Lower lobe of right lung (tissue), 2 donors: ENCODE data around the gene CCDC24. TPM values are rescaled to one million over a fixed set of nuclear protein-coding genes. Genes with fewer than 3 reads are reported as not detected.

Experiments used
- ATAC-seq, 2 donors: fragments of 200-7000 bp; cut with Tn5 transposase; one replicate each; pipeline ENCODE4 v1.9.1; 2020 to 2022; ENCODE audit warnings: mild to moderate bottlenecking in 2 of 2, moderate library complexity in 2 of 2
- DNase-seq: peaks from one replicate; pipeline ENCODE4 v3.0.0-alpha.2; 2020
- H3K27ac ChIP-seq: fragments of 200-600 bp; one replicate; pipeline ENCODE4 v1.8.0; 2022
- H3K27me3 ChIP-seq: fragments of 200-600 bp; one replicate; pipeline ENCODE4 v1.8.0; 2022; ENCODE audit warnings: low read depth
- H3K36me3 ChIP-seq: fragments of 200-600 bp; one replicate; pipeline ENCODE4 v1.8.0; 2022; ENCODE audit warnings: mild to moderate bottlenecking
- H3K4me1 ChIP-seq: fragments of 200-600 bp; one replicate; pipeline ENCODE4 v1.8.0; 2022
- H3K4me3 ChIP-seq: fragments of 200-600 bp; one replicate; pipeline ENCODE4 v1.8.0; 2022; ENCODE audit warnings: mild to moderate bottlenecking
- H3K9me3 ChIP-seq: fragments of 200-600 bp; one replicate; pipeline ENCODE4 v1.8.0; 2022
- intact Hi-C: fragments of 100-400 bp; cut with DNase I; formaldehyde crosslinking; loops from one replicate; pipeline ENCODE4 v1.11.0; 2022
- total RNA-seq: library from RNA; stranded (reverse); fragmentation: NEBNext Ultra II Directional; extraction: Animal tissue kit (Norgen Biotek cat#: 25700); gene quantifications from one replicate; pipeline ENCODE4 v1.2.1, GENCODE V29; 2021
- TF ChIP-seq, protein P1 (sequence below): fragments of 200-600 bp; IDR thresholded peaks from one replicate; pipeline ENCODE4 v1.8.0; 2022; ENCODE audit warnings: antibody characterized with exemption, mild to moderate bottlenecking
- donor health status: DM: no; HTN: yes; CAD: no; lungs with severe emphysema.

The CCDC24 gene
- total RNA-seq, 1 donor from 2014 or later = 10.7 TPM

DNA sequence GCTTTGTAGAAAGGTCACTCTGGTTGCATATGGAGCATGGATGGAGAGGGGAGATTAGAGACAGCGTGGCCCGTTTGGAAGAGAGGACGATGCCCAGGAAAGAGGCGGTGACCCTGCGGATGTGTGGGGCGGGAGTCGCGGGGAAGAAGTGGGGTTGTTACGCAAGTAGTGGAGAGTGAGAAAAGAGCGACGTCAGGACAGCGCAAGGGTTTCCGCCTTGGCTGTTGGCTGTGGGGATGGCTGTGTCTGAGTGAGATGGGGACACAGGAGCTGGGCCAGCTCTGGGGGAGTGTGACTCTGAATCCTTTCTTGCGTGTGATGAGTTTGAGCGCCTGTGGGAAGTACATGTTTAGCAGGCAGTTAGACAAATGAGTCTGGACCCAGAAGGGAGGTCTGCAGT, 8.6 kb upstream of the CCDC24 start:
- ATAC-seq = no peak
- Histone ChIP-seq H3K27ac (no peak overlapping the region), H3K4me1 (peaks cover 19% of the 10 kb centered on the region), H3K4me3 (no peak overlapping the region), H3K36me3 (peaks cover 15% of the 10 kb centered on the region), H3K9me3 (no peaks in the 10 kb centered on the region), H3K27me3 (no peaks in the 10 kb centered on the region)
- no peak for DNase-seq
- TF ChIP-seq, protein P1, sequence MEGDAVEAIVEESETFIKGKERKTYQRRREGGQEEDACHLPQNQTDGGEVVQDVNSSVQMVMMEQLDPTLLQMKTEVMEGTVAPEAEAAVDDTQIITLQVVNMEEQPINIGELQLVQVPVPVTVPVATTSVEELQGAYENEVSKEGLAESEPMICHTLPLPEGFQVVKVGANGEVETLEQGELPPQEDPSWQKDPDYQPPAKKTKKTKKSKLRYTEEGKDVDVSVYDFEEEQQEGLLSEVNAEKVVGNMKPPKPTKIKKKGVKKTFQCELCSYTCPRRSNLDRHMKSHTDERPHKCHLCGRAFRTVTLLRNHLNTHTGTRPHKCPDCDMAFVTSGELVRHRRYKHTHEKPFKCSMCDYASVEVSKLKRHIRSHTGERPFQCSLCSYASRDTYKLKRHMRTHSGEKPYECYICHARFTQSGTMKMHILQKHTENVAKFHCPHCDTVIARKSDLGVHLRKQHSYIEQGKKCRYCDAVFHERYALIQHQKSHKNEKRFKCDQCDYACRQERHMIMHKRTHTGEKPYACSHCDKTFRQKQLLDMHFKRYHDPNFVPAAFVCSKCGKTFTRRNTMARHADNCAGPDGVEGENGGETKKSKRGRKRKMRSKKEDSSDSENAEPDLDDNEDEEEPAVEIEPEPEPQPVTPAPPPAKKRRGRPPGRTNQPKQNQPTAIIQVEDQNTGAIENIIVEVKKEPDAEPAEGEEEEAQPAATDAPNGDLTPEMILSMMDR = no peak
- intact Hi-C loops = no loop called here

DNA sequence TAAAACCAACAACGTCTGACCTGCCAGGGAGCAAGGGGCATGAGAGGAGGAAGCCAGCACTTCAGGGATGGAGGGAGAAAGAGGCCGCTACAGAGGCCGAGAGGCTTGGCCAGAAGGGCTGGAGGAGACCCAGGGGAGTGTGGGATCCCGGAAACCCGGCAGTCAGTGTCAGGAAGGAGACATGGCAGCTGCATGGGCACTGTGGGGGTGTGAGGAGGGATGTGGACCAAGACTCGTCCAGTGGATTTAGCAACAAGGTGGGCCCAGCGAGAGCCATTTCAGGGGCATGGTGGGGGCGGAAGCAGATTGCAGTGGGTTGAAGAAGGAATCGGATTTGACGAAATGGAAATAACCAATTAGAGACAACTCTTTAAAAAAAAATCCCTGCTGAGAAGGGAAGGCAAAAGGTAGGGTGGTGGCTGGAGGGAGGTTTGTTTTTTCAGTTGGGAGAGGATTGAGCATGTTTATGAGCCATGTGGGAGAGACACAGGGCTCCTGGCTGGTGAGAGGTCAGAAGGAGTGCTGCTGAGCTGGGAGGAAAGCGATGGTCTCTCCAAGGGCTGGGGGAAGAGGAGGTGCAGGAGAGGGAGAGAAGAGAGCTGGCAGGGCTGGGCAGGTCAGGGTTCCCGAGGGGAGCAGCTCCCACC, 8.0 kb upstream of the CCDC24 start:
- Histone ChIP-seq H3K4me3 (no peak overlapping the region), H3K27me3 (no peaks in the 10 kb centered on the region), H3K36me3 (peaks cover 9% of the 10 kb centered on the region), H3K27ac (no peak overlapping the region), H3K9me3 (no peaks in the 10 kb centered on the region), H3K4me1 (peaks cover 13% of the 10 kb centered on the region)
- TF ChIP-seq, protein P1 = no peak
- intact Hi-C loops = no loop called here
- ATAC-seq (no peak), DNase-seq (no peak)

DNA sequence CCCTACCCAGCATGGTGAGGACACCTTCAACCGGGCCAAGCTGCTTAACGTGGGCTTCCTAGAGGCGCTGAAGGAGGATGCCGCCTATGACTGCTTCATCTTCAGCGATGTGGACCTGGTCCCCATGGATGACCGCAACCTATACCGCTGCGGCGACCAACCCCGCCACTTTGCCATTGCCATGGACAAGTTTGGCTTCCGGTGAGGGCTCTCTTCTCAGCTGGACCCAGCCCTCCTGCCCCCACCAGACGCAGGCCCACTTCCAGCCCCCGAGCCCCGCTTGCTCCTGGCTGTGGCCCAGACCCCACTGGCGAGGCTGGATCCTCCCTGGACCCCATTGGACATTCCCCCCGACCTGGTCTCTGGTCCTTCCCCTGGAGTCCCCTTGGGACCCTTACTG, 6.5 kb upstream of the CCDC24 start:
- TF ChIP-seq, protein P1 = no peak
- ATAC-seq = no peak
- Histone ChIP-seq H3K9me3 (no peaks in the 10 kb centered on the region), H3K36me3 (peaks cover 8% of the 10 kb centered on the region), H3K4me1 (peaks cover 6% of the 10 kb centered on the region), H3K27ac (no peak overlapping the region), H3K27me3 (no peaks in the 10 kb centered on the region), H3K4me3 (no peak overlapping the region)
- no peak for DNase-seq
- intact Hi-C loops = no loop called here

DNA sequence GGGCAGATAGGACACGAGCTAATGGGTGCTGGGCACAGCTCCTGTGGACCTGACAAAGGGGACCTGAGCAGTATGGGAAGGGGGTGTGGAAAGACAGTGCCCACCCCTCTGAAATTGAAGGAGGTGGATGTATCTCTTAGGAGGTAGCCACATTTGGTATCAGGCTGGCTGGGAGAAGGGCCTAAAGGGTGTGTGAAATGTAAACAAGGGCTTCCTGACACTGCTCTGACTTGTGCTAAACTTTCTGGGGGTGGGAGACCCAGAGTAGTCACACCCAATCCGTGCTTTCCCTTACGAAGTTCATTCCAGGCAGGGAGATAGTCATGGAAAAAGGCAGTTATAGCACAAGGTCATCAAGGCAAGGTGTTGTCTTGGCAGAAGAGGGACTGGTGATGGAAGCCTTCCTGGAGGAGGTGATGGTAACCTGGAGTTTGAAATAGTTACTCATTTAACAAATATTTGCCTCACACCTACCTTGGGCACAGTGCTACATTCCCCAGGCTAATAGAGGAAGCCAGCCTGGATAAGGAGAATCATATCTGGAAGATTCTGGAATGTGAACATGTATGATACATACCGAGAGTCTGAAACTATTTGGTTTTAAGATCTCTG, 5.3 kb upstream of the CCDC24 start:
- ATAC-seq = no peak
- Histone ChIP-seq H3K27me3 (no peaks in the 10 kb centered on the region), H3K4me1 (peaks cover 7% of the 10 kb centered on the region), H3K9me3 (no peaks in the 10 kb centered on the region), H3K27ac (no peak overlapping the region), H3K36me3 (peaks cover 8% of the 10 kb centered on the region), H3K4me3 (no peak overlapping the region)
- intact Hi-C loops = no loop called here
- TF ChIP-seq, protein P1 = no peak
- no peak for DNase-seq

DNA sequence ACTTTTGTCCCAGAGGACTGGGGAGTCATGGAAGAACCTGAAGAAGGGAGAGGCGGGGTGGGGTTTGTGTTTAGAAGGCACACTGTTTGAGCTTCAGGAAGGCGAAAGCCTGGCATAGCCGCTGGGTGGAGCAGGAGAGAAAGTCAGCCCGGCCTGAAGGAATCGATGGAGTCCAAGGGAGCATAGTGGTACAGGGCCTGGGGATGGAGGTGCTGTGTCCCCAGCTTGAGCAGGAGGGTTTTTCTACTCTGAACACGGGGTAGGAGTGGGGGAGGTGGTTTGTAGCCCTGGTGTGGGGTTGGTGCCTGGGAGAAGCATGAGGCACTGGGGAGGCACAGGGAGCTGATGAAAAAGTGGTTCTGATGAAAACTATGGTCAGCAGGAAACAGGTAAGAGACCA, 4.7 kb upstream of the CCDC24 start:
- TF ChIP-seq, protein P1 = no peak
- no peak for ATAC-seq
- H3K27ac ChIP-seq = no peak overlapping the region
- H3K27me3 ChIP-seq = no peaks in the 10 kb centered on the region
- intact Hi-C loops = no loop called here
- peaks cover 8% of the 10 kb centered on the region for H3K4me1 ChIP-seq
- DNase-seq = no peak
- H3K9me3 ChIP-seq = no peaks in the 10 kb centered on the region
- H3K36me3 ChIP-seq = peaks cover 8% of the 10 kb centered on the region
- no peak overlapping the region for H3K4me3 ChIP-seq
